HEK293 (cell line): Measurements from ENCODE around the gene PIGQ.

ENCODE experiments used
- CTCF ChIA-PET: fragments of 350-600 bp; formaldehyde crosslinking; extraction: SDS; loops from one replicate; lab custom pipeline; 2021; ENCODE audit warnings: antibody characterized with exemption; lab: Yijun Ruan, JAX
- POLR2A ChIA-PET: fragments of 300-600 bp; formaldehyde crosslinking; extraction: SDS; loops from one replicate; lab custom pipeline; 2020; ENCODE audit warnings: antibody characterized with exemption, inconsistent platforms; lab: Yijun Ruan, JAX
- H3K27ac ChIP-seq: fragments of 200-500 bp; sonication (Bioruptor generic); 2 replicates; pipeline ENCODE4 v1.5.1; 2014; ENCODE audit warnings: low read depth, low read length, control low read depth, inconsistent platforms; ENCODE audit errors: extremely low read depth
- H3K36me3 ChIP-seq, 2 experiments: fragments of 200-500 bp in 1 of 2; sonication (Bioruptor generic) in 1 of 2; 1 replicate in 1 of 2; 2 replicates in 1 of 2; pipeline ENCODE4 v1.5.1; 2014 to 2017; ENCODE audit warnings: inconsistent platforms in 2 of 2, low read length in 2 of 2; ENCODE audit not compliant: control insufficient read depth in 2 of 2, insufficient read depth in 1 of 2
- H3K4me1 ChIP-seq: fragments of 200-500 bp; sonication (Bioruptor generic); 2 replicates; pipeline ENCODE4 v1.5.1; 2014; ENCODE audit warnings: mild to moderate bottlenecking, low read length, inconsistent platforms; ENCODE audit not compliant: control insufficient read depth, insufficient read depth
- H3K4me3 ChIP-seq: 2 replicates; pipeline ENCODE4 v1.5.1; 2011; ENCODE audit warnings: low read depth, mild to moderate bottlenecking, control low read depth, low read length, moderate library complexity
- H3K9me3 ChIP-seq: fragments of 200-500 bp; sonication (Bioruptor generic); 2 replicates; pipeline ENCODE4 v1.5.1; 2014; ENCODE audit warnings: low read depth, low read length, inconsistent platforms; ENCODE audit not compliant: control insufficient read depth, insufficient read depth
- EGR2 ChIP-seq: fragments of 450-650 bp; formaldehyde crosslinking; IDR thresholded peaks from 2 replicates; pipeline ENCODE4 v1.5.1; 2016; ENCODE audit warnings: low read depth, missing biosample characterization, missing genetic modification characterization
- GLI2 ChIP-seq: fragments of 450-650 bp; formaldehyde crosslinking; IDR thresholded peaks from 2 replicates; pipeline ENCODE4; 2017; ENCODE audit warnings: missing biosample characterization, missing genetic modification characterization, low read depth, borderline replicate concordance
- OSR2 ChIP-seq: fragments of 450-650 bp; formaldehyde crosslinking; IDR thresholded peaks from 2 replicates; pipeline ENCODE4 v1.5.1; 2016; ENCODE audit warnings: missing biosample characterization, missing genetic modification characterization
- YY1 ChIP-seq: fragments of 450-650 bp; formaldehyde crosslinking; IDR thresholded peaks from 2 replicates; pipeline ENCODE4 v1.5.1; 2018; ENCODE audit warnings: missing biosample characterization, missing genetic modification characterization
- YY2 ChIP-seq: fragments of 450-650 bp; formaldehyde crosslinking; IDR thresholded peaks from 2 replicates; pipeline ENCODE4 v1.5.1; 2016; ENCODE audit warnings: missing biosample characterization, missing genetic modification characterization
- ZBTB48 ChIP-seq: fragments of 450-650 bp; formaldehyde crosslinking; IDR thresholded peaks from 2 replicates; pipeline ENCODE4 v1.5.1; 2016; ENCODE audit warnings: missing biosample characterization, missing genetic modification characterization
- ZBTB7A ChIP-seq: fragments of 450-650 bp; formaldehyde crosslinking; IDR thresholded peaks from 2 replicates; pipeline ENCODE4 v1.5.1; 2016; ENCODE audit warnings: low read depth, missing biosample characterization, missing genetic modification characterization
- ZBTB8A ChIP-seq: fragments of 450-650 bp; formaldehyde crosslinking; IDR thresholded peaks from 2 replicates; pipeline ENCODE4 v1.5.1; 2016; ENCODE audit warnings: missing biosample characterization, missing genetic modification characterization
- ZFP41 ChIP-seq: fragments of 450-650 bp; formaldehyde crosslinking; IDR thresholded peaks from 2 replicates; pipeline ENCODE4 v1.5.1; 2016; ENCODE audit warnings: missing biosample characterization, missing genetic modification characterization, borderline replicate concordance
- ZIC2 ChIP-seq: fragments of 450-650 bp; formaldehyde crosslinking; IDR thresholded peaks from 2 replicates; pipeline ENCODE4 v1.5.1; 2016; ENCODE audit warnings: missing biosample characterization, missing genetic modification characterization
- ZNF133 ChIP-seq: fragments of 450-650 bp; formaldehyde crosslinking; IDR thresholded peaks from 2 replicates; pipeline ENCODE4 v1.5.1; 2016; ENCODE audit warnings: missing biosample characterization, missing genetic modification characterization
- ZNF157 ChIP-seq: fragments of 450-650 bp; formaldehyde crosslinking; IDR thresholded peaks from 2 replicates; pipeline ENCODE4 v1.5.1; 2016; ENCODE audit warnings: missing biosample characterization, missing genetic modification characterization
- ZNF175 ChIP-seq: fragments of 450-650 bp; formaldehyde crosslinking; IDR thresholded peaks from 2 replicates; pipeline ENCODE4 v1.5.1; 2016; ENCODE audit warnings: missing biosample characterization, missing genetic modification characterization
- ZNF202 ChIP-seq: fragments of 450-650 bp; formaldehyde crosslinking; IDR thresholded peaks from 2 replicates; pipeline ENCODE4 v1.5.1; 2016; ENCODE audit warnings: missing biosample characterization, missing genetic modification characterization, borderline replicate concordance
- ZNF311 ChIP-seq: fragments of 450-650 bp; formaldehyde crosslinking; IDR thresholded peaks from 2 replicates; pipeline ENCODE4 v1.5.1; 2017; ENCODE audit warnings: missing biosample characterization, missing genetic modification characterization, borderline replicate concordance
- ZNF423 ChIP-seq: fragments of 450-650 bp; formaldehyde crosslinking; IDR thresholded peaks from 2 replicates; pipeline ENCODE4 v1.5.1; 2016; ENCODE audit warnings: missing biosample characterization, missing genetic modification characterization
- ZNF501 ChIP-seq: fragments of 450-650 bp; formaldehyde crosslinking; IDR thresholded peaks from 2 replicates; pipeline ENCODE4 v1.5.1; 2016; ENCODE audit warnings: missing biosample characterization, missing genetic modification characterization
- ZNF510 ChIP-seq: fragments of 450-650 bp; formaldehyde crosslinking; IDR thresholded peaks from 2 replicates; pipeline ENCODE4 v1.5.1; 2018; ENCODE audit warnings: mild to moderate bottlenecking, missing genetic modification characterization, missing biosample characterization; ENCODE audit not compliant: insufficient replicate concordance
- ZNF548 ChIP-seq: fragments of 450-650 bp; formaldehyde crosslinking; IDR thresholded peaks from 2 replicates; pipeline ENCODE4 v1.5.1; 2016; ENCODE audit warnings: missing biosample characterization, missing genetic modification characterization
- ZNF677 ChIP-seq: fragments of 450-650 bp; IDR thresholded peaks from 2 replicates; pipeline ENCODE4 v1.5.0; 2018; ENCODE audit warnings: missing biosample characterization, mild to moderate bottlenecking, missing genetic modification characterization, moderate library complexity
- ZNF707 ChIP-seq: fragments of 450-650 bp; formaldehyde crosslinking; IDR thresholded peaks from 2 replicates; pipeline ENCODE4 v1.5.1; 2016; ENCODE audit warnings: missing biosample characterization, missing genetic modification characterization
- ZNF76 ChIP-seq: fragments of 450-650 bp; formaldehyde crosslinking; IDR thresholded peaks from 2 replicates; pipeline ENCODE4; 2016; ENCODE audit warnings: low read depth, missing biosample characterization, missing genetic modification characterization, borderline replicate concordance

The PIGQ gene

GRCh38 chr16:590188-590814, 20.5 kb downstream of the PIGQ start (continued):
- TF ChIP-seq ZIC2 (tag by site-specific recombination): no peak
- no peak for TF ChIP-seq ZNF175 (tag by site-specific recombination)
- TF ChIP-seq EGR2 (tag by site-specific recombination): no peak
- TF ChIP-seq OSR2 (tag by site-specific recombination): no peak

- Histone ChIP-seq H3K36me3 (no peaks in the 10 kb centered on the region), H3K4me3 (peak overlapping the region; percentile 69), H3K4me1 (peaks cover 14% of the 10 kb centered on the region), H3K9me3 (no peaks in the 10 kb centered on the region), H3K27ac (no peak overlapping the region)
- TF ChIP-seq ZNF157 (tag by site-specific recombination) (0 out of 2 replicates have a peak, but pooled peaks have one; percentile 25), ZBTB8A (tag by site-specific recombination) (0 out of 2 replicates have a peak, but pooled peaks have one; percentile 9), ZNF548 (tag by site-specific recombination) (no peak), ZNF133 (no peak), ZBTB48 (tag by site-specific recombination) (peak; percentile 38; the same call in 1 of the 2 replicates)
- POLR2A ChIA-PET: interaction anchor here (1.4 kb wide), 1 partner anchor 22 kb away, joined by 4 read pairs; no protein-coding TSS in a partner anchor
- CTCF ChIA-PET: interaction anchor here (0.7 to 0.9 kb wide), 2 partner anchors 46 to 493 kb away, joined by 5 read pairs; partner anchors contain the start of gene METTL26
Measured at GRCh38 chr16:590815-591200, 21.0 kb downstream of the PIGQ start.

- POLR2A ChIA-PET: interaction anchor here (1.4 kb wide), 1 partner anchor 22 kb away, joined by 4 read pairs; no protein-coding TSS in a partner anchor
- CTCF ChIA-PET: interaction anchor here (0.7 kb wide), 1 partner anchor 493 kb away, joined by 5 read pairs; no protein-coding TSS in a partner anchor
Measured at GRCh38 chr16:591231-591630, 21.5 kb downstream of the PIGQ start.

GRCh38 chr16:591892-592517, 22.2 kb downstream of the PIGQ start:
- CTCF ChIA-PET: interaction anchor here (1.5 kb wide), 1 partner anchor 10 kb away, joined by 4 read pairs; no protein-coding TSS in a partner anchor
- H3K4me3 ChIP-seq: no peak overlapping the region
- H3K4me1 ChIP-seq: peaks cover 14% of the 10 kb centered on the region
- H3K27ac ChIP-seq: no peak overlapping the region
- H3K9me3 ChIP-seq: no peaks in the 10 kb centered on the region
- TF ChIP-seq YY1 (no peak), ZNF677 (tag by site-specific recombination) (peak; percentile 3; the same call in 1 of the 2 replicates)
- POLR2A ChIA-PET: interaction anchor here (1.0 kb wide), 1 partner anchor 10 kb away, joined by 5 read pairs; no protein-coding TSS in a partner anchor
- H3K36me3 ChIP-seq: peaks cover 0 to 8% of the 10 kb centered on the region in 2 experiments; a peak in 1 of 3 replicates

More at GRCh38 chr16:591231-591630, 21.5 kb downstream of the PIGQ start:
- Histone ChIP-seq H3K4me3 (no peak overlapping the region), H3K36me3 (peaks cover 0 to 3% of the 10 kb centered on the region in 2 experiments; a peak in 1 of 3 replicates), H3K4me1 (peaks cover 14% of the 10 kb centered on the region)
- TF ChIP-seq ZNF501 (tag by site-specific recombination) (no peak), OSR2 (tag by site-specific recombination) (no peak), YY2 (no peak), ZBTB7A (tag by site-specific recombination) (no peak), ZNF311 (tag by site-specific recombination) (no peak), ZNF677 (tag by site-specific recombination) (no peak), ZNF423 (tag by site-specific recombination) (no peak), ZNF202 (tag by site-specific recombination) (no peak), GLI2 (tag by site-specific recombination) (no peak), ZNF510 (tag by site-specific recombination) (no peak), ZNF707 (no peak), ZNF76 (no peak), ZFP41 (tag by site-specific recombination) (no peak)
- TF ChIP-seq, all 188 proteins: peak for 0
- Histone ChIP-seq H3K27ac (no peak overlapping the region), H3K9me3 (no peaks in the 10 kb centered on the region)
